ENCODE data around the gene FTO. TPM values are rescaled to one million over a fixed set of nuclear protein-coding genes. Genes with fewer than 3 reads are reported as not detected.

FTO gene
- total RNA-seq, 4 donors from 2014 or later, result 102 to 138 (median 130) TPM

DNA sequence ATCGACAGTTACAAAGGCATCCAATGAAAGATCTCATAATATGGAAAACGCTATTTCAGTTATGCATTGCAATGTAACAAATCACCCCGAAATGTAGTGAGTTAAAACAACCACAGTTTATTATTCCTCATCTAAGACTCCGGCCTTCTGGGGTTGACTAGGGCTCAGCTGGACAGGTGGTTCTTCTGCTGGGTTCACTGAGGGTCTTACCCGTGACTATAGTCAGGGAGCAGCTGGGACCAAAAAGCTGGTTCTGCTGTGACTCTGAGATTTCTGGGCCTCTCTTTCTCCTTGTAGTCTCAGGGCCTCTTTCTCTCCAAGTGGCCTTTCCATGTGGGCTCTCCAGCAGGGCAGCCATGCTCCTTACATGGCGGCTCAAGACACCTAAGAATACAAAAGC, 386.6 kb downstream of the FTO start:
- no peak for TF ChIP-seq POLR2AphosphoS5 (IDR thresholded peaks at IDR 0.05)
- TF ChIP-seq POLR2A (IDR thresholded peaks at IDR 0.05), result no peak
- TF ChIP-seq, protein P1, sequence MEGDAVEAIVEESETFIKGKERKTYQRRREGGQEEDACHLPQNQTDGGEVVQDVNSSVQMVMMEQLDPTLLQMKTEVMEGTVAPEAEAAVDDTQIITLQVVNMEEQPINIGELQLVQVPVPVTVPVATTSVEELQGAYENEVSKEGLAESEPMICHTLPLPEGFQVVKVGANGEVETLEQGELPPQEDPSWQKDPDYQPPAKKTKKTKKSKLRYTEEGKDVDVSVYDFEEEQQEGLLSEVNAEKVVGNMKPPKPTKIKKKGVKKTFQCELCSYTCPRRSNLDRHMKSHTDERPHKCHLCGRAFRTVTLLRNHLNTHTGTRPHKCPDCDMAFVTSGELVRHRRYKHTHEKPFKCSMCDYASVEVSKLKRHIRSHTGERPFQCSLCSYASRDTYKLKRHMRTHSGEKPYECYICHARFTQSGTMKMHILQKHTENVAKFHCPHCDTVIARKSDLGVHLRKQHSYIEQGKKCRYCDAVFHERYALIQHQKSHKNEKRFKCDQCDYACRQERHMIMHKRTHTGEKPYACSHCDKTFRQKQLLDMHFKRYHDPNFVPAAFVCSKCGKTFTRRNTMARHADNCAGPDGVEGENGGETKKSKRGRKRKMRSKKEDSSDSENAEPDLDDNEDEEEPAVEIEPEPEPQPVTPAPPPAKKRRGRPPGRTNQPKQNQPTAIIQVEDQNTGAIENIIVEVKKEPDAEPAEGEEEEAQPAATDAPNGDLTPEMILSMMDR (IDR thresholded peaks at IDR 0.05), result no peak
- TF ChIP-seq EP300 (IDR thresholded peaks at IDR 0.05), result no peak
- no peak for ATAC-seq
- no peak overlapping the region for H3K27ac ChIP-seq
- 97 to 100% methylated on average over 5 of the region's 6 CpGs for WGBS, 2 donors (ENCODE audit: low coverage in 1 of 2)
- H3K4me1 ChIP-seq, result no peaks in the 10 kb centered on the region
- peaks cover 0 to 2% (median 0%) of the 10 kb centered on the region in 3 donors for H3K9me3 ChIP-seq
- H3K4me3 ChIP-seq, result no peak overlapping the region
- no peaks in the 10 kb centered on the region for H3K27me3 ChIP-seq
- peaks cover 0 to 19% of the 10 kb centered on the region in 2 donors for H3K36me3 ChIP-seq

DNA sequence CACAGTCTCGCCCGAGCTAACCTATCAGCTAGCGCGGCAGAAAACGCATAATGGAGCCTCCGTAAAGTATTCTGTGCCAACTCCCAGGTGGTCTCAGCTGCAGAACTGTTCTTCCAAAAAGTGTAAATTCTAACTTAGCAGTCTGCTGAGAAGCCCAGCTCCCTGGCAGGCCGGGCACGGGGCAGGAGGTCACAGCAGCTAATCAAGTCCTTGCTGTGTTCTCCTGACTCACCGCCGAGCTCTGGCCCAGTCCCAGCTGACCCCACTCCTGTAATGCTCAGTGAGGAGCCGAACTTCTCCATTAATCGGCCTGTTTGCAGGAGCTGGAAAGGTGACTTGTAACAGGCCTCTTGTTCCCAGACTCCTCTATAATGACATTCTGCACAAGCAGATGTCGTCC, 389.3 kb downstream of the FTO start:
- no peak for ATAC-seq
- H3K9me3 ChIP-seq, result peaks cover 0 to 16% (median 0%) of the 10 kb centered on the region in 3 donors
- no peak overlapping the region for H3K27ac ChIP-seq
- TF ChIP-seq POLR2A (IDR thresholded peaks at IDR 0.05) (no peak), EP300 (IDR thresholded peaks at IDR 0.05) (no peak), POLR2AphosphoS5 (IDR thresholded peaks at IDR 0.05) (no peak)
- TF ChIP-seq, protein P1 (IDR thresholded peaks at IDR 0.05), result no peak
- WGBS, 2 donors (ENCODE audit: low coverage in 1 of 2), result 93 to 100% methylated on average over 1 to 6 of the region's 13 CpGs
- H3K27me3 ChIP-seq, result no peaks in the 10 kb centered on the region
- H3K36me3 ChIP-seq, result peaks cover 0 to 21% of the 10 kb centered on the region in 2 donors
- no peak overlapping the region for H3K4me3 ChIP-seq
- H3K4me1 ChIP-seq, result no peaks in the 10 kb centered on the region

DNA sequence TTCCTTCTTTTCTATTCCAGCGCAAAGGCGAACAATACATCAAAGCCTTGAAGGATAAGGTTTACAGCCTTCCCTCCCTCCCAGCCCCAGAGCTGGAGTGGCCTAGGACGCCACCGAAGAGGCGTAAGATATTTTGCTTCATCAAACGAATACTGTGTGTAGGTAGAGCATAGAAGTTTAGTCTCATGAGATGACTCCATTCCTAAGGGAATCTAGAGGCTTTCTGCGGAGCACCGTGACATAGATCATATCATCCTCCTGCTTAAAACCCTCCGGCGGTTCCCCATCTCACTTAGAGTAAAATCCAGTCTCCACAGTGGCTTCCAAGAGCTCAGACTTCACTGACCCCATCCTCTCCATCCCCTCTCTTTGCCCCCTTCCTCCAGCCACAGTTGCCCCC, 390.7 kb downstream of the FTO start:
- no peak for ATAC-seq
- Histone ChIP-seq H3K9me3 (peaks cover 0 to 16% (median 0%) of the 10 kb centered on the region in 3 donors), H3K4me1 (no peaks in the 10 kb centered on the region), H3K4me3 (no peak overlapping the region), H3K36me3 (peaks cover 0 to 21% of the 10 kb centered on the region in 2 donors), H3K27me3 (no peaks in the 10 kb centered on the region), H3K27ac (no peak overlapping the region)
- TF ChIP-seq POLR2A (IDR thresholded peaks at IDR 0.05) (no peak), POLR2AphosphoS5 (IDR thresholded peaks at IDR 0.05) (no peak), EP300 (IDR thresholded peaks at IDR 0.05) (no peak)
- TF ChIP-seq, protein P1 (IDR thresholded peaks at IDR 0.05), result no peak
- WGBS, 2 donors (ENCODE audit: low coverage in 1 of 2), result 95% methylated on average over 4 to 10 of the region's 10 CpGs

DNA sequence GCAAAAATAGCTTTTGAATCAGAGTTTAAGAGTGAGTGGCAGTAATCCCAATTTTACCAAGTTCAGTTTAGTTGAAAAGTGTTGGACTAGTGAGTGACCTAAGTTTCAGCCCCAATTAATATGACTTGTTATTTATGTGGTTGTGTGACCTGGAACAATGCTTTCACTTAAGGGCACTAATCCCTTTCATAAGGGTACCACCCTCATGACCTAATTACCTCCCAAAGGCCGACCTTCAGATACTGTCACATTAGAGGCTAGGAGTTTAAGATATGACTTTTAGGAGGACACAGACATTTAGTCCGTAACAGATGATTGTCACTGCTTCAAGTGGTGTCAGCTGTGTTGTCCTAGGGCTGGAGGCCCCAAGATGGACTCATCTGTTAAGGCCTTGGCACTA, 392.7 kb downstream of the FTO start:
- Histone ChIP-seq H3K9me3 (peaks cover 0 to 16% (median 0%) of the 10 kb centered on the region in 3 donors), H3K4me1 (no peaks in the 10 kb centered on the region), H3K36me3 (peaks cover 0 to 27% of the 10 kb centered on the region in 2 donors), H3K27ac (no peak overlapping the region), H3K4me3 (no peak overlapping the region), H3K27me3 (no peaks in the 10 kb centered on the region)
- 83 to 100% methylated on average over 2 of the region's 2 CpGs for WGBS, 2 donors (ENCODE audit: low coverage in 1 of 2)
- no peak for ATAC-seq
- TF ChIP-seq, protein P1 (IDR thresholded peaks at IDR 0.05), result no peak
- no peak for TF ChIP-seq POLR2AphosphoS5 (IDR thresholded peaks at IDR 0.05)
- no peak for TF ChIP-seq POLR2A (IDR thresholded peaks at IDR 0.05)
- TF ChIP-seq EP300 (IDR thresholded peaks at IDR 0.05), result no peak

DNA sequence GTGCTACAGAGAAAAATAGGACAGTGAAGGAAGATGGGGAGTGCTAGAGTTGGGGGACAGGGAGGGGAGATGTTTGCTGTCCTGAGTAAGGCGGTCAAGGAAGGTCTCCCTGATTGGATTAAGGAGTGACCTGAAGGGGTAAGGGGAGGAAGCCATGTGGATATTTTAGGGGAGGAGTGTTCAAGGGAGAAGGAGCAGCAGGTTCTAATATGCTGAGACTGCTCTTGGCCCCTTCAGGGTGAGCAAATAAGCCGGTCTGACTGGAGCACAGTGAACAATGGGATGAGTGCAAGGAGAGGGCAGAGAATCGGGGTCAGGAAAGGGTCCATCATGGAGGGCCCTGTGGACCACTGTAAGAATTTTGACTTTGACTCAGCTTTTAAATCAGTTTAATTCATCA, 393.8 kb downstream of the FTO start:
- Histone ChIP-seq H3K9me3 (peaks cover 0 to 16% (median 0%) of the 10 kb centered on the region in 3 donors), H3K4me3 (no peak overlapping the region), H3K27me3 (no peaks in the 10 kb centered on the region), H3K4me1 (no peaks in the 10 kb centered on the region), H3K27ac (no peak overlapping the region), H3K36me3 (peaks cover 0 to 27% of the 10 kb centered on the region in 2 donors)
- ATAC-seq, result no peak
- TF ChIP-seq, protein P1 (IDR thresholded peaks at IDR 0.05), result no peak
- TF ChIP-seq POLR2A (IDR thresholded peaks at IDR 0.05) (no peak), EP300 (IDR thresholded peaks at IDR 0.05) (no peak), POLR2AphosphoS5 (IDR thresholded peaks at IDR 0.05) (no peak)
- WGBS, 2 donors (ENCODE audit: low coverage in 1 of 2), result 91 to 100% methylated on average over 2 to 3 of the region's 3 CpGs
